PC-3 (cell line): ENCODE measurements around the gene CYTH1.

Experiments used
- EZH2 ChIP-seq: fragments of 300-600 bp; sonication (generic); IDR thresholded peaks from one replicate; pipeline ENCODE4 v1.6.1; 2017; ENCODE audit warnings: antibody characterized with exemption, mild to moderate bottlenecking, low read length; ENCODE audit not compliant: unreplicated experiment
- EZH2phosphoT487 ChIP-seq: fragments of 300-600 bp; sonication (generic); IDR thresholded peaks from 2 replicates; pipeline ENCODE4 v1.6.1; 2018; ENCODE audit warnings: mild to moderate bottlenecking, antibody characterized with exemption, low read length, borderline replicate concordance
- TF ChIP-seq, protein P1 (sequence below): fragments of 300-600 bp; sonication (generic); conservative IDR thresholded peaks from 2 replicates; pipeline ENCODE4 v1.5.1; 2017; ENCODE audit warnings: antibody characterized with exemption, low read depth, mild to moderate bottlenecking, low read length

DNA sequence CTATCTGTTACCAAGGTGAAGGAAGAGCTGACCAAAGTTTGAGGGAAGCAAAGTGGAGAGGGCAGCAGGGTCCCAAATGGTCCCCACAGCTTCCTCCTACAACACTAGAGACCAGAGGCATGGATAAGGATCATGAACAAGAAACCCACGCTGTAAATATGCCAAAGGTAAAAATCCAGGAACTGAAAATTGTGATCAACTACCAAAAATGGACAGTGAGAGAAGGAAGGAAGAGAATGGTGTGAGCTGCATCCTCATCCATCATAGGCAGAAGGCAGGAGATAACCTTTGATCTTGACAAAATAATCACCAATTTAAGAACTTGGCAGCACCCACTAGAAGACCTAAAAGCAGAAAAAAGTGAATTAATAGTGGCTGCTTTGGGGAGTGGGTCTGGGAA is 66.2 kb downstream of the CYTH1 start:
- TF ChIP-seq, protein P1, sequence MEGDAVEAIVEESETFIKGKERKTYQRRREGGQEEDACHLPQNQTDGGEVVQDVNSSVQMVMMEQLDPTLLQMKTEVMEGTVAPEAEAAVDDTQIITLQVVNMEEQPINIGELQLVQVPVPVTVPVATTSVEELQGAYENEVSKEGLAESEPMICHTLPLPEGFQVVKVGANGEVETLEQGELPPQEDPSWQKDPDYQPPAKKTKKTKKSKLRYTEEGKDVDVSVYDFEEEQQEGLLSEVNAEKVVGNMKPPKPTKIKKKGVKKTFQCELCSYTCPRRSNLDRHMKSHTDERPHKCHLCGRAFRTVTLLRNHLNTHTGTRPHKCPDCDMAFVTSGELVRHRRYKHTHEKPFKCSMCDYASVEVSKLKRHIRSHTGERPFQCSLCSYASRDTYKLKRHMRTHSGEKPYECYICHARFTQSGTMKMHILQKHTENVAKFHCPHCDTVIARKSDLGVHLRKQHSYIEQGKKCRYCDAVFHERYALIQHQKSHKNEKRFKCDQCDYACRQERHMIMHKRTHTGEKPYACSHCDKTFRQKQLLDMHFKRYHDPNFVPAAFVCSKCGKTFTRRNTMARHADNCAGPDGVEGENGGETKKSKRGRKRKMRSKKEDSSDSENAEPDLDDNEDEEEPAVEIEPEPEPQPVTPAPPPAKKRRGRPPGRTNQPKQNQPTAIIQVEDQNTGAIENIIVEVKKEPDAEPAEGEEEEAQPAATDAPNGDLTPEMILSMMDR, result no peak
- TF ChIP-seq EZH2phosphoT487 (no peak), EZH2 (no peak)
